Karpas-422 (cell line): Measurements from ENCODE around the gene ERC2. TPM values are rescaled to one million over a fixed set of nuclear protein-coding genes. Genes with fewer than 3 reads are reported as not detected.

Experiments used
- DNase-seq: peaks from one replicate; pipeline ENCODE4 v3.0.0-alpha.2; 2015
- H2AFZ ChIP-seq: fragments of 200-600 bp; sonication (generic); 2 replicates; pipeline ENCODE4 v1.6.1; 2014; ENCODE audit warnings: antibody characterized with exemption, low read length, mixed read lengths
- H3K27ac ChIP-seq: fragments of 200-600 bp; sonication (generic); 2 replicates; pipeline ENCODE4 v1.5.1; 2014; ENCODE audit warnings: mild to moderate bottlenecking, low read length, moderate library complexity
- H3K27me3 ChIP-seq: fragments of 200-600 bp; sonication (generic); 2 replicates; pipeline ENCODE4 v1.6.1; 2014; ENCODE audit warnings: low read length, mixed read lengths
- H3K36me3 ChIP-seq: fragments of 200-600 bp; sonication (generic); 2 replicates; pipeline ENCODE4 v1.6.1; 2014; ENCODE audit warnings: low read length, mixed read lengths; ENCODE audit not compliant: insufficient read depth
- H3K4me1 ChIP-seq: fragments of 200-600 bp; sonication (generic); 2 replicates; pipeline ENCODE4 v1.6.1; 2014; ENCODE audit warnings: mild to moderate bottlenecking, low read length, mixed read lengths
- H3K4me2 ChIP-seq: fragments of 200-600 bp; sonication (generic); 2 replicates; pipeline ENCODE4 v1.6.1; 2014; ENCODE audit warnings: low read length, low read depth, mild to moderate bottlenecking; ENCODE audit not compliant: poor library complexity, severe bottlenecking
- H3K4me3 ChIP-seq: fragments of 200-600 bp; sonication (generic); 2 replicates; pipeline ENCODE4 v1.5.1; 2014; ENCODE audit warnings: mild to moderate bottlenecking, antibody characterized with exemption, low read length, mixed read lengths
- H3K79me2 ChIP-seq: fragments of 200-600 bp; sonication (generic); 2 replicates; pipeline ENCODE4 v1.6.1; 2014; ENCODE audit warnings: mild to moderate bottlenecking, low read length, mixed read lengths
- H3K9ac ChIP-seq: fragments of 200-600 bp; sonication (generic); 2 replicates; pipeline ENCODE4 v1.6.0; 2014; ENCODE audit warnings: low read length
- H3K9me2 ChIP-seq: fragments of 200-600 bp; sonication (generic), shearing (Covaris generic); replicated peaks from 2 replicates; pipeline ENCODE4 v1.6.0; 2014; ENCODE audit warnings: mild to moderate bottlenecking, low read length, moderate library complexity; ENCODE audit not compliant: insufficient read depth
- H3K9me3 ChIP-seq: fragments of 300-700, 200-600 bp; sonication (generic); 2 replicates; pipeline ENCODE4 v1.6.1; 2014; ENCODE audit warnings: low read length, mixed read lengths
- H4K20me1 ChIP-seq: fragments of 200-600 bp; sonication (generic); 2 replicates; pipeline ENCODE4 v1.6.1; 2014; ENCODE audit warnings: mild to moderate bottlenecking, antibody characterized with exemption, low read length, low read depth; ENCODE audit not compliant: insufficient read depth
- total RNA-seq: library from RNA; depleted of rRNA; stranded (reverse); fragments of >200 nt; shearing (Covaris generic); gene quantifications from 2 replicates; pipeline ENCODE4 v1.2.3, GENCODE V29; 2014; ENCODE audit warnings: low replicate concordance

The ERC2 gene
- total RNA-seq, 1 experiment from 2014 or later: 3.7 TPM

GRCh38 chr3:56173601-56174000 lies 294.7 kb downstream of the ERC2 start:
- Histone ChIP-seq H2AFZ (no peak overlapping the region), H3K4me1 (no peaks in the 10 kb centered on the region), H4K20me1 (no peaks in the 10 kb centered on the region), H3K27ac (no peak overlapping the region), H3K79me2 (no peaks in the 10 kb centered on the region), H3K9ac (no peak overlapping the region), H3K9me2 (no peaks in the 10 kb centered on the region), H3K27me3 (no peaks in the 10 kb centered on the region), H3K4me2 (no peak overlapping the region), H3K9me3 (no peaks in the 10 kb centered on the region), H3K36me3 (no peaks in the 10 kb centered on the region), H3K4me3 (no peak overlapping the region)
- DNase-seq: no peak

DNA sequence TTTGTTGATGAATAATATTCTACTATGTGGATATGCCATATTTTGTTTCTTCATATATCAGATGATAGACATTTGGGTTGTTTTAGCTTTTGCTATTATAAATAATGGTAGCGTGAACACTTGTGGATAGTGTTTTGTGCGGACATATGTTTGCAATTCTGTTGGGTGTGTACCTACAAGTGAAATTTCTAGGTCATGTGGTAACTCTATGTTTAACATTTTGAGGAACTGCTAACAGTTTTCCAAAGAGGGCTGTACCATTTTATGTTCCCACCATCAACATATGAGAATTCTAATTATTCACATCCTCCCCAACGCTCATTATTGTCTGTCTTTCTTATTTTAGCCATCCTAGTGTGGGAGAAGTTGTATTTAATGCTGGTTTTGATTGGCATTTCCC lies 303.8 kb downstream of the ERC2 start:
- H3K36me3 ChIP-seq: no peaks in the 10 kb centered on the region

DNA sequence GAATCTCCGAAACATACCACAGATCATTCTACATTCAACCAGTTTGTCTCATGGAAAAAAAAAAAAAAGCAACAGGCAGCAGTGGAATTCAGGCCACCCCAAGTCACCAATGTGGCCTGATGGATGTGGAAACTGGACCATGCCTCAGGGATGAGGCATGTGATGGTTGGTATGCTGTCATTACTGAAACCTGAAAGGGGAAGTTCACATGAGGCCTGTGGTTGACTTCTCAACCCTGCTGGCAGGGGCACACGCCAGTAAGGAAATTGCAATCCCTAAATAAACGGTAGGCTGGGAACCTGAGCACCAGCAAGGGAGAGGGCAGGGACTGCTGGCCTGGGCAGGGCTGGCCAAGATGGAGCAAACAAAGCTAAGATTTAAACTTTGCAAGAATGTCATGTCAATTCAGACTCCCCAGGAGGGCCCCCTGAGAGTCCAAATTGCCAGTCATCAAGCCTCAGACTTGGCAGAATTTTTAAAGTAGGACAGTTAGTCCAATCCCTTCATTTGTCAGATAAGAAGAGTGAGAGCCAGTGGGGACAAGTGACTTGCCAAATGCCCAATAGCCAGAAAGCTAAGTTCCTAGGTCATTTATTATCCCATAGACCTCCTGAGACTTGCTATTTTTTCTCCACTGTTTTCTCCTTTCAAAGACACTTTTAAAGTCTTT lies 310.4 kb downstream of the ERC2 start:
- DNase-seq: peak; percentile 55
- Histone ChIP-seq H3K27me3 (no peaks in the 10 kb centered on the region), H3K9me3 (no peaks in the 10 kb centered on the region), H3K9me2 (no peaks in the 10 kb centered on the region), H3K4me2 (peak overlapping the region; percentile 13), H3K4me3 (no peak overlapping the region), H3K36me3 (no peaks in the 10 kb centered on the region), H3K79me2 (no peaks in the 10 kb centered on the region), H4K20me1 (no peaks in the 10 kb centered on the region), H3K4me1 (peaks cover 12% of the 10 kb centered on the region), H3K27ac (no peak overlapping the region), H2AFZ (0 out of 2 replicates have a peak overlapping the region, but pooled peaks have one; percentile 14), H3K9ac (no peak overlapping the region)

More for the DNA sequence above, 303.8 kb downstream of the ERC2 start:
- Histone ChIP-seq H3K27ac (no peak overlapping the region), H3K27me3 (no peaks in the 10 kb centered on the region), H3K79me2 (no peaks in the 10 kb centered on the region), H2AFZ (no peak overlapping the region), H3K4me2 (no peak overlapping the region), H3K9ac (no peak overlapping the region), H3K4me1 (no peaks in the 10 kb centered on the region), H4K20me1 (no peaks in the 10 kb centered on the region), H3K9me3 (no peaks in the 10 kb centered on the region), H3K9me2 (no peaks in the 10 kb centered on the region), H3K4me3 (no peak overlapping the region)
- no peak for DNase-seq

GRCh38 chr3:56154297-56154696 lies 314.0 kb downstream of the ERC2 start:
- H3K36me3 ChIP-seq: no peaks in the 10 kb centered on the region
- peaks cover 12% of the 10 kb centered on the region for H3K4me1 ChIP-seq
- H3K27ac ChIP-seq: no peak overlapping the region
- H3K9ac ChIP-seq: no peak overlapping the region
- no peak overlapping the region for H2AFZ ChIP-seq
- no peak overlapping the region for H3K4me3 ChIP-seq
- H3K27me3 ChIP-seq: no peaks in the 10 kb centered on the region
- no peaks in the 10 kb centered on the region for H3K9me3 ChIP-seq
- H3K9me2 ChIP-seq: no peaks in the 10 kb centered on the region
- no peak overlapping the region for H3K4me2 ChIP-seq
- no peaks in the 10 kb centered on the region for H3K79me2 ChIP-seq
- DNase-seq: no peak
- H4K20me1 ChIP-seq: no peaks in the 10 kb centered on the region

- no peak for DNase-seq
- no peaks in the 10 kb centered on the region for H3K4me1 ChIP-seq
- no peak overlapping the region for H3K9ac ChIP-seq
- no peaks in the 10 kb centered on the region for H3K36me3 ChIP-seq
- no peaks in the 10 kb centered on the region for H3K9me3 ChIP-seq
- no peak overlapping the region for H3K4me2 ChIP-seq
- no peaks in the 10 kb centered on the region for H3K9me2 ChIP-seq
- H3K79me2 ChIP-seq: no peaks in the 10 kb centered on the region
- H3K27me3 ChIP-seq: no peaks in the 10 kb centered on the region
- no peak overlapping the region for H3K27ac ChIP-seq
- H2AFZ ChIP-seq: no peak overlapping the region
- H3K4me3 ChIP-seq: no peak overlapping the region
- H4K20me1 ChIP-seq: no peaks in the 10 kb centered on the region
Measured at GRCh38 chr3:56147354-56147753, 320.9 kb downstream of the ERC2 start.

DNA sequence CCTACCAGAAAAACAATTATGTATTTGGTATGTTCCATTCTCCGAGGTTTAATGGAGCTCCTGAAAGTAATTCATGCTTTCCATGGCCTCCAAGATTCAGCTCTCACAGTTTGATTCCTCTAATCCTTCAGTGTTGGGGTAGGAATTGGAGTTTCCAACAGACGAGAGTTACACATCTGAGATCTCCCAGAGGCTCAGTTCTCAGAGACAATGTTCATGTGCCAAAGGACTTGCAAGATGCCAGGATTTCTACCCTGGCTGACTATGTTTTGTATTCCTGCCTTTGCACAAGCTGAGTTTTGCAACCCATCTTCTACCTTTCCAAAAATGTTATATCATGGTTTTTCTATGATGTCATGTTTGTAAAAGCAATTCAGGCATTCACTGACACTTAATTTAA lies 322.9 kb downstream of the ERC2 start:
- no peaks in the 10 kb centered on the region for H3K9me2 ChIP-seq
- no peak overlapping the region for H3K4me3 ChIP-seq
- H3K9me3 ChIP-seq: no peaks in the 10 kb centered on the region
- no peak overlapping the region for H3K27ac ChIP-seq
- H4K20me1 ChIP-seq: no peaks in the 10 kb centered on the region
- peak; percentile 21 for DNase-seq
- H3K9ac ChIP-seq: no peak overlapping the region
- H3K4me2 ChIP-seq: no peak overlapping the region
- H2AFZ ChIP-seq: no peak overlapping the region
- no peaks in the 10 kb centered on the region for H3K27me3 ChIP-seq
- H3K79me2 ChIP-seq: no peaks in the 10 kb centered on the region
- no peaks in the 10 kb centered on the region for H3K4me1 ChIP-seq
- no peaks in the 10 kb centered on the region for H3K36me3 ChIP-seq

GRCh38 chr3:56144805-56145204 lies 323.5 kb downstream of the ERC2 start:
- H3K4me2 ChIP-seq: no peak overlapping the region
- H3K4me1 ChIP-seq: no peaks in the 10 kb centered on the region
- H3K79me2 ChIP-seq: no peaks in the 10 kb centered on the region
- H3K27me3 ChIP-seq: no peaks in the 10 kb centered on the region
- H4K20me1 ChIP-seq: no peaks in the 10 kb centered on the region
- no peaks in the 10 kb centered on the region for H3K9me2 ChIP-seq
- no peak overlapping the region for H3K27ac ChIP-seq
- no peaks in the 10 kb centered on the region for H3K36me3 ChIP-seq
- H3K4me3 ChIP-seq: no peak overlapping the region
- peak; percentile 14 for DNase-seq
- H2AFZ ChIP-seq: no peak overlapping the region
- no peaks in the 10 kb centered on the region for H3K9me3 ChIP-seq
- no peak overlapping the region for H3K9ac ChIP-seq

- Histone ChIP-seq H3K9me2 (no peaks in the 10 kb centered on the region), H3K4me2 (no peak overlapping the region), H3K27ac (no peak overlapping the region), H3K9me3 (no peaks in the 10 kb centered on the region), H3K9ac (no peak overlapping the region), H3K4me3 (no peak overlapping the region), H4K20me1 (no peaks in the 10 kb centered on the region), H3K4me1 (no peaks in the 10 kb centered on the region), H2AFZ (no peak overlapping the region), H3K36me3 (no peaks in the 10 kb centered on the region), H3K27me3 (no peaks in the 10 kb centered on the region), H3K79me2 (no peaks in the 10 kb centered on the region)
- no peak for DNase-seq
Measured at GRCh38 chr3:56137415-56137814, 330.9 kb downstream of the ERC2 start.
